KOPT-K1 (cell line): ENCODE results near the gene RAD51B.

Experiments used
- H3K27ac ChIP-seq: fragments of 200-600 bp; sonication (generic); 2 replicates; pipeline ENCODE4 v1.5.1; 2016; ENCODE audit warnings: antibody characterized with exemption, mild to moderate bottlenecking, low read depth, low read length; ENCODE audit not compliant: poor library complexity, severe bottlenecking
- H3K36me3 ChIP-seq: fragments of 200-600 bp; sonication (generic); 2 replicates; pipeline ENCODE4 v1.5.1; 2017; ENCODE audit warnings: antibody characterized with exemption, mild to moderate bottlenecking, low read length, moderate library complexity; ENCODE audit not compliant: insufficient read depth
- H3K9me3 ChIP-seq: fragments of 200-600 bp; sonication (generic); 2 replicates; pipeline ENCODE4 v1.5.1; 2017; ENCODE audit warnings: antibody characterized with exemption, low read length, mild to moderate bottlenecking; ENCODE audit not compliant: insufficient read depth, poor library complexity, severe bottlenecking

RAD51B gene

DNA sequence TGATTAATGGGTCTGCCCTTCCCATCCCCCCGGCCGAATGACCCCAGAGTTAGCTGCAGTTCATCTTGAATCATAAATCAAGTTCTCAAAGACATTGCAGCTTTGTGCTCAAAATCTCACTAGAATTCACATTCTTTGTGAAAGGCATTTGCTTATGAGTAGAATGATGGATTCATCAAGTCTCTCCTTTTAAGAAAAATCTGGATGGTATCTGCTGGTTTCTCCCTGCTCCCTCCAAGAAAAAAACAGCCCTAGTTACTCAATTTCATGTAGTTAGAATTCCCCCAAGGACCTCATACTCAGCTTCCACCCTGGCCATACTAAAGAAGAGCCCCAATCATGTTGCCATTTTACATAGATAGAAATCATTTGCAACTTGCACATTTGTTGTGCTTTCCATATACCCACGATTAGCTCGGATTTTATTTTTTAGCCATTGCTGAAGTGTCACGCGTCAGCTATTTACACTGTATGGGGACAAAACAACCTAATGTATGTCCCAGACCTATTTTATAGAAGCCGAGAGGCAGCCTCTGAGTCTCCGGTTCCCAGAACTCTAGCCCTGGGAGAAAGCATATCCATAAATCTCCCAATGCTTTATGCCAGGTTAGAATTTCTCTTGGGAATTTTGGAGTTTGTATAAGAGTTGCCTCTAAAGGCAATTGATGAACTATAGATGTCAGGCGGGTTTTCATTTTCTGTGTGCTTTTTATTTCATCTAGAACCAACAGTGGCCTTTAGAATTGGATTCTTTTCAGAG is 673.8 kb downstream of the RAD51B start:
- no peaks in the 10 kb centered on the region for H3K36me3 ChIP-seq
- H3K27ac ChIP-seq: no peak overlapping the region
- no peaks in the 10 kb centered on the region for H3K9me3 ChIP-seq

- H3K27ac ChIP-seq: no peak overlapping the region
- H3K9me3 ChIP-seq: no peaks in the 10 kb centered on the region
- H3K36me3 ChIP-seq: no peaks in the 10 kb centered on the region
Observed at GRCh38 chr14:68495101-68496039, 675.8 kb downstream of the RAD51B start.

DNA sequence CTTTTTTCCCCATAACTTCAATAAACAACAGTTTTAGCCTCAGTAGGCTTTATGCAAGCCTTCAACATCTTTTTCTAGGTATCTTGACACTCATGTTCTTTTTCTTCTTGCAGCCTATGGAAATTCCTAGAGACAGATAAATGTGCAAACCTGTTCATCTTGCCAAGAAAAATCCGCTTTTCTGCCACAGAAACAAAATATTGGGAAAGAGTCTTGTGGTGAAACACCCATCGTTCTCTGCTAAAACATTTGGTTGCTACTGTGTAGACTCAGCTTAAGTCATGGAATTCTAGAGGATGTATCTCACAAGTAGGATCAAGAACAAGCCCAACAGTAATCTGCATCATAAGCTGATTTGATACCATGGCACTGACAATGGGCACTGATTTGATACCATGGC is 677.4 kb downstream of the RAD51B start:
- Histone ChIP-seq H3K36me3 (no peaks in the 10 kb centered on the region), H3K27ac (no peak overlapping the region), H3K9me3 (no peaks in the 10 kb centered on the region)

- H3K9me3 ChIP-seq: no peaks in the 10 kb centered on the region
- H3K36me3 ChIP-seq: no peaks in the 10 kb centered on the region
- H3K27ac ChIP-seq: no peak overlapping the region
Observed at GRCh38 chr14:68499451-68499850, 679.9 kb downstream of the RAD51B start.

DNA sequence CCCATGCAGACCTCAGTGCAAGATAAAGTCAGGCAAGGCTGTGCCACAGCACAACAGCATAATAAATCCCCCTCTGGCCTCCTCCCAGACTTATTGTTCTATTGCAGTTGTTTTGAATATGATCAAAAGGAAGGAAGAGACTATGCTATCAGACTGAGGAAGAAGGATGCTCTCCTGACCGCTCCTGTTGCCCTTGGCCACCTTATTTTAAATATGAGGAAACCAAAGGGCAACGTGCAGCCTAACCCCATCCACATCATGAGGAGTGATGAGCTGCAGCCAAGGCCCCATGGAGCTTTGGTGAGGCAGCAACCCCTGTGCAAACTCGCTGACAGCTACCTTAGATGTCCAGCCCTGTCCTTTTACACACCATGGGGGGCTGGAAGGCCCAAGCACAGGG is 681.6 kb downstream of the RAD51B start:
- Histone ChIP-seq H3K27ac (no peak overlapping the region), H3K36me3 (no peaks in the 10 kb centered on the region), H3K9me3 (no peaks in the 10 kb centered on the region)

GRCh38 chr14:68501614-68502052 is 682.1 kb downstream of the RAD51B start:
- Histone ChIP-seq H3K9me3 (no peaks in the 10 kb centered on the region), H3K36me3 (no peaks in the 10 kb centered on the region), H3K27ac (no peak overlapping the region)

DNA sequence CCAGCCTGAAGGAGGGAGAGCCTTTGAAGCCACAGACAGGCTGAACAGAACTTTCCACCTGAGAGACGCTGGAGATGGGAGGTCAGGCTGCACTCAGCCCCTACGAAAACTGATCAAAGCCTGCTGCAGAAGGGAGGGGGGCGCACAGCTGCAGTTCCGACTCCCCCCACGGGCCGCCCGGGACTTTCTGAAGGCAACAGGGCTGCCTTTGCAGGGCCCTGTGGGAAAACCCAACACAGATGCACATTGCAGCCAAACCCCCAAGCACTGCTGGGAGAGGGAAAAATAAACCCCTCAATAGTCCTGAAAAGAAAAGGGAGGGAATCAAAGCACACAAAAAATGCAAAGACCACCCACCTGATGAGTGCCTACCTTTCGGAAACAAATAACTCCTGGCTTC is 682.7 kb downstream of the RAD51B start:
- Histone ChIP-seq H3K27ac (no peak overlapping the region), H3K36me3 (no peaks in the 10 kb centered on the region), H3K9me3 (no peaks in the 10 kb centered on the region)

DNA sequence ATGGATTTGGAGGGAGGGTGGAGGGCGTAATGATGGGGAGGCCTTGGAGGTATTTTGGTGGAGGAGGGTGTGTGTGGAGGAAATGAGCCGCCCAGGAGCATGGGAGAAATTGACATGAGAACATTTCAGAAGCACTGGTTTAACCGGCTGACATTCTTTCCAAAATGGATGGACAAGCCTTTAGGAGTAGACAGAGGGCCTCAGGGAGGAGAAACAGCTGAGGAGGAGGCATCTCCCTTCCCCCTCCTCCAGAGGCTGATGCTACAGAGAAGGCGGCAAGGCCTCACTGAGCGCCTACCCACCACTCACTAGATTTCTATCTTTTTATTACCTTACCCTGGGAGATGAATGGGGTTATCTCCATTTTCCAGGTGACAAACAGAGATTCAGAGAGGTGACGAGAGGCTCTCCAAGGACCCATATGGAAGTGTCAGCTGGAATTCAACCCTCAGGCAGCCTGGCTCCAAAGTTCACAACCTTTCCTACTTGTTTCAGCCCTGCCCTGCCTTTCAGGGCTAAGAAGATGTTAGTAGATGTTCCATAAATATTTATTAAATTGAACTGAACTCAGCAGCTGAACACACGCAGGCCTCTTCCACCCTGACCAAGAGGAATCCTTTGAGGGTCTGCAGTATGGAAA is 683.7 kb downstream of the RAD51B start:
- H3K9me3 ChIP-seq: no peaks in the 10 kb centered on the region
- H3K27ac ChIP-seq: no peak overlapping the region
- H3K36me3 ChIP-seq: no peaks in the 10 kb centered on the region

DNA sequence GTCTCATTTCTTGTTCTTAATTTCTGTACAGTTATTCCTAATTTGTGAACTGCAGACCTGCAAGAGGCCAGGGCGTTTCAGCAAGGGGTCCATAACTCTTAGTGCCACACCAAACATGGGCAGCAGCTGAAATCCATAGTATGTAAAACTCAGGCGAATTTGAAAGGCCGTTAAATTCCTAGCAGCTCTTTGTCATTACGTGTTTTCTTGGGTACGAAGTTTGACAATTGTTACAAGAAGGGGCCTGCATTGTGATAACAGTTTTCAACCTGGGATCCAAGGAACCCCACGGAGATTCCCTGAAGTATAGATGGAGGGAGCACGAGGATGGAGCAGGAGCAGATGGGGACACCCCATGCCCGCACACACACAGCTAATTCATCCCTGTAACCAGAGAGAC is 685.3 kb downstream of the RAD51B start:
- Histone ChIP-seq H3K36me3 (no peaks in the 10 kb centered on the region), H3K27ac (no peak overlapping the region)

DNA sequence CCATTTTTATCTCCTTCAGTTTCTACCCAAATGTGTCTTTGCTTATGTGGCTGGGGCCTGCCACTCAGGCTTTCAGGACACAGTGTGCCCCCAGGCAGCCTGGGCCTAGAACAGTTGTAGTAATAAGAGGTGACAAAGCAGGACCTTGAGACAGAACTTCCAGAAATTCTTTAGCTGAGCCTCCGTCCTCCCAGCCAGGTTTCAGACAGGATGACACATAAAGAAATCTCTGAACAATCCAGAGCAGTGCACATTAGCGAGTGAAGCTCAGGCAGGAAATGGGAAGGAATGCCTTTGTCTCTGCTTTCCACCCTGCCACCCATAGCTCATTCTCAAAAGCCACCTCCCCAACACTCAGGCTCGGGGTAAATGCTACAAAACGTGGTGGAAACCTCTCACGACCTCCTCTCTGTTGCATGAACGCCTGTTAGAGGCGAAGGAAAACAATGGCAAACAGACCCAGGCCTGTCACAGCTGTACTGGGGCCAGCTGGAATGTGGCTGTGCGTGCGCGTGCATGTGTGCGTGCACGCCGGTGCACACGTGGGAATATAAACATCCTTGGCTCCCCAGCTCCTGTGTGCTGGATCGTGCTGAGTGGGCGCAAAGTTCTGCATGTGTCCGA is 686.6 kb downstream of the RAD51B start:
- H3K27ac ChIP-seq: no peak overlapping the region
- no peaks in the 10 kb centered on the region for H3K9me3 ChIP-seq
- no peaks in the 10 kb centered on the region for H3K36me3 ChIP-seq

More for the DNA sequence above, 685.3 kb downstream of the RAD51B start:
- no peaks in the 10 kb centered on the region for H3K9me3 ChIP-seq

GRCh38 chr14:68506645-68507419 is 687.3 kb downstream of the RAD51B start:
- H3K9me3 ChIP-seq: no peaks in the 10 kb centered on the region
- H3K36me3 ChIP-seq: no peaks in the 10 kb centered on the region
- no peak overlapping the region for H3K27ac ChIP-seq

GRCh38 chr14:68507544-68508081 is 688.0 kb downstream of the RAD51B start:
- H3K9me3 ChIP-seq: no peaks in the 10 kb centered on the region
- no peaks in the 10 kb centered on the region for H3K36me3 ChIP-seq
- H3K27ac ChIP-seq: no peak overlapping the region

DNA sequence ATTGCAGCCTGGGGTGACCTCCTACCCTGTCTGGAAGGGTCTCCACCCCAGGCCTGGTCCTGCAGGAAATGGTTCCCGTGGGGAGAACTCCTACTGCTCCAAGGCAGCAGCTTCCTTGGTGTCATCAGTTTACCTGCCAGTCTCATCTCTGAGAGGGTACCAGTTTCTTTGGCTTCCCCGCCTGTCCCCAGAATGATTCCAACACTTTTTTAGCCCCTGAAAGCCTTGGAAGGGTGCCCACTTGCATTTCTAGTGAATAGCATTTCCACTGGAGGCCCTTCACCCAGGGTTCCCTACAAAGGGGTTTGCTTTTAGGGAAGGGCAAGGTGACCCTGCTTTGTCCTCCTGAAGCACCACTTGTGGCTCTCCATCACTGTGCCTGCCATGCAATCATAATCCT is 689.0 kb downstream of the RAD51B start:
- Histone ChIP-seq H3K9me3 (no peaks in the 10 kb centered on the region), H3K27ac (no peak overlapping the region), H3K36me3 (no peaks in the 10 kb centered on the region)
